GM23338 (cell line): ENCODE data around the gene AP1S1. TPM values are rescaled to one million over a fixed set of nuclear protein-coding genes. Genes with fewer than 3 reads are reported as not detected.

Experiments used
- ATAC-seq: fragments of 200-7000 bp; cut with Tn5 transposase; 3 replicates; pipeline ENCODE4 v1.9.1; 2020
- DNase-seq: peaks from one replicate; pipeline ENCODE4 v3.0.0-alpha.2; 2015; ENCODE audit warnings: low spot score
- H2AFZ ChIP-seq: fragments of 200-600 bp; sonication (generic); 2 replicates; pipeline ENCODE4 v1.8.0; 2016; ENCODE audit warnings: antibody characterized with exemption, mild to moderate bottlenecking, moderate library complexity
- H3F3A ChIP-seq: fragments of 200-600 bp; sonication (generic); replicated peaks from 2 replicates; pipeline ENCODE4 v1.8.0; 2017; ENCODE audit warnings: antibody characterized with exemption, mixed run types, low read depth
- H3K27ac ChIP-seq: fragments of 200-600 bp; sonication (generic); 2 replicates; pipeline ENCODE4 v1.6.1; 2016; ENCODE audit warnings: low read depth
- H3K27me3 ChIP-seq: fragments of 200-600 bp; sonication (generic); 2 replicates; pipeline ENCODE4 v1.8.0; 2016; ENCODE audit warnings: mild to moderate bottlenecking, mixed run types, moderate library complexity; ENCODE audit not compliant: insufficient read depth
- H3K36me3 ChIP-seq: fragments of 200-600 bp; sonication (generic); 2 replicates; pipeline ENCODE4 v1.8.0; 2016; ENCODE audit warnings: mild to moderate bottlenecking; ENCODE audit not compliant: insufficient read depth
- H3K4me1 ChIP-seq: fragments of 200-600 bp; sonication (generic); 2 replicates; pipeline ENCODE4 v1.8.0; 2016; ENCODE audit warnings: mild to moderate bottlenecking, moderate library complexity; ENCODE audit not compliant: insufficient read depth
- H3K4me2 ChIP-seq: fragments of 200-600 bp; sonication (generic); 2 replicates; pipeline ENCODE4 v1.7.1; 2017; ENCODE audit warnings: mixed run types
- H3K4me3 ChIP-seq: fragments of 200-600 bp; sonication (generic); 2 replicates; pipeline ENCODE4 v1.6.1; 2016; ENCODE audit warnings: mixed run types
- H3K79me2 ChIP-seq: fragments of 200-600 bp; sonication (generic); replicated peaks from 2 replicates; pipeline ENCODE4 v1.8.0; 2017; ENCODE audit warnings: mild to moderate bottlenecking; ENCODE audit not compliant: insufficient read depth
- H3K9me2 ChIP-seq: fragments of 200-600 bp; sonication (generic); 2 replicates; pipeline ENCODE4 v1.8.0; 2017; ENCODE audit not compliant: insufficient read depth
- H4K20me1 ChIP-seq: fragments of 200-600 bp; sonication (generic); replicated peaks from 2 replicates; pipeline ENCODE4 v1.8.0; 2017; ENCODE audit warnings: mild to moderate bottlenecking; ENCODE audit not compliant: insufficient read depth
- H3K27ac Mint-ChIP-seq: 2 replicates; pipeline ENCODE4 v1.8.0; 2020; ENCODE audit warnings: inconsistent platforms, mild to moderate bottlenecking, moderate library complexity, mixed read lengths
- H3K27me3 Mint-ChIP-seq: 3 replicates; pipeline ENCODE4 v1.8.0; 2022; ENCODE audit warnings: low read depth, mild to moderate bottlenecking, moderate library complexity, mixed read lengths, inconsistent platforms; ENCODE audit not compliant: insufficient read depth, poor library complexity
- H3K36me3 Mint-ChIP-seq: 3 replicates; pipeline ENCODE4 v1.8.0; 2021; ENCODE audit warnings: low read depth, mild to moderate bottlenecking, inconsistent platforms, moderate library complexity, mixed read lengths
- H3K4me1 Mint-ChIP-seq: 3 replicates; pipeline ENCODE4 v1.8.0; 2020; ENCODE audit warnings: mild to moderate bottlenecking, inconsistent platforms, mixed read lengths
- H3K4me3 Mint-ChIP-seq: 3 replicates; pipeline ENCODE4 v1.8.0; 2021; ENCODE audit warnings: moderate library complexity, mild to moderate bottlenecking, inconsistent platforms, mixed read lengths
- H3K9me3 Mint-ChIP-seq: 3 replicates; pipeline ENCODE4 v1.8.0; 2020; ENCODE audit warnings: moderate library complexity, mild to moderate bottlenecking, inconsistent platforms, mixed read lengths
- CREB1 ChIP-seq: fragments of 250-450 bp; sonication (Bioruptor Pico); IDR thresholded peaks from 2 replicates; pipeline ENCODE4 v1.5.0; 2020; ENCODE audit warnings: low read depth, mild to moderate bottlenecking, moderate library complexity
- CTCF ChIP-seq, 2 experiments: fragments of 200-600 bp in 1 of 2; sonication (generic) in 1 of 2; conservative IDR thresholded peaks; 2 replicates each; pipeline versions ENCODE4 v1.5.1 to v1.6.1; 2016 to 2017; ENCODE audit warnings: antibody characterized with exemption in 2 of 2, low read depth in 2 of 2, mild to moderate bottlenecking in 2 of 2, moderate library complexity in 1 of 2
- EZH2 ChIP-seq: fragments of 200-600 bp; sonication (generic); IDR thresholded peaks from one replicate; pipeline ENCODE4 v1.8.0; 2017; ENCODE audit warnings: antibody characterized with exemption, mild to moderate bottlenecking, low read depth; ENCODE audit not compliant: unreplicated experiment
- EZH2phosphoT487 ChIP-seq: fragments of 200-600 bp; sonication (generic); IDR thresholded peaks from one replicate; pipeline ENCODE4 v1.8.1; 2018; ENCODE audit warnings: antibody characterized with exemption; ENCODE audit not compliant: unreplicated experiment
- NANOG ChIP-seq: IDR thresholded peaks from 2 replicates; pipeline ENCODE4 v1.6.1; 2016; ENCODE audit warnings: antibody characterized with exemption, borderline replicate concordance
- REST ChIP-seq: IDR thresholded peaks from one replicate; pipeline ENCODE4 v1.6.1; 2018; ENCODE audit warnings: antibody characterized with exemption; ENCODE audit not compliant: unreplicated experiment
- STAT1 ChIP-seq: IDR thresholded peaks from one replicate; pipeline ENCODE4 v1.6.1; 2016; ENCODE audit warnings: antibody characterized with exemption; ENCODE audit not compliant: unreplicated experiment
- polyA plus RNA-seq: library from polyadenylated mRNA; unstranded; fragments of >200 nt; fragmentation: Nextera tagmentation; extraction: Ambion mirVana; gene quantifications from 2 replicates; pipeline ENCODE4 v1.2.1, GENCODE V29; 2016
- total RNA-seq: library from RNA; depleted of rRNA; stranded (reverse); fragments of >200 nt; shearing (Covaris generic); gene quantifications from 2 replicates; pipeline ENCODE4 v1.2.3, GENCODE V29; 2014

Gene AP1S1
- total and polyA plus RNA-seq, 2 experiments from 2014 or later: 11.5 to 60.6 TPM

DNA sequence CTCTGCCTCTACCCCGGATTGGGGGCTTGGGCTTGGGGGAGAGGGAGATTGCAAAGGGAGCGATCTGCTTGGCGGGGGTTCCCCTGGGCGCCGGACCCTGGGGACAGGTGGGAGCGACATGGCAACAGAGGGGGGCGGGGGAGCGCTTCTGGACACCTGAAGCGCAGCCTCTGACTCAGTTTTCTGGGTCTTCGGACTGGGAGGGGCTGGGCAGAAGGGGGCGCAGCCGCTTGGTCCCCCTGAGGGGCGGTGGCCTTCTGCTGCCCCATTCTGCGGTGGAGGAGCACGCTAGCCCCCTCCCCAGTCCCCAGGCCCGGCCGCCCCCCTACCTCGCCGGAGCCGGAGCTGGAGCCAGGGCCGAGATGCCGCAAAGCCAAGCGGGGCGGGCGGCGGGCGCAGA is 25.4 kb downstream of the AP1S1 start (continued):
- no peak for TF ChIP-seq NANOG
- no peak for TF ChIP-seq STAT1
- TF ChIP-seq CREB1: no peak

DNA sequence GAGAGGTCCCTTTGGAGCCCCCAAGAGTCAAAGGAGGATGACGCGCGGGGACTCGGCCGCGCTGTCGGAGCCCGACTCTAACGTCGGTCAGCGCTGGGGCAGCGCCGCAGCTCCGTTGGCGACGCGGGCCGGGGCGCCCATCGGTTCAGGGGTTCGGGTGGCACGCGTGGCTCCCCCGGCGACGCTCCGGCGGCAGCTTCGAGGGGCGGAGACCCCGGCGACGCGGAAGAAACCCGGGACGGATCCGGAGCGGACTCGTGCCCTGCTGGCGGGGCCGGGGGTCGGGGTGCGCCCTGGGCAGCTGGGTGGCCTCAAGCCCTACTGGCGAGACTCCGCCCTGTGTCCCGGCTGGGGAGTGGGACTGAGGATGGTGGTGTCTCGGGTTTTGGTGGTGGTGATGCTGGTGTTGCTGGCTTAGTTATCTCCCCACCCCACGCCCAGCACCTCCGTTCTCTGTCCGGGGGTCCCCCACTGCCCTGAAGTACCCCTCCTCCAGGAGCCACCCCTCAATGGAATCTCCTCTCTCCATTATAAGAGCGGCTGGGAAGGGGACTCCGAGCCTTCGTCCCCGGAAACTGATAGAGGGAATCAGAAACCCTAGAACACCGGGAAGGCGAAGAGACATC is 26.0 kb downstream of the AP1S1 start, which contains the start of gene NAT16:
TSS of gene NAT16 (minus strand) at position 164 of the 626 bp plus-strand sequence. CDS start 5,486 bp downstream, outside the sequence.
- peak within 1 kb of the TSS; percentile 96 for H2AFZ ChIP-seq
- Mint-ChIP-seq H3K27me3 (peaks cover 60% of the 10 kb centered on the region), H3K27ac (no peak within 1 kb of the TSS), H3K9me3 (no peaks in the 10 kb centered on the region; the same call in 2 of the 3 replicates), H3K4me3 (peak within 1 kb of the TSS; percentile 78), H3K36me3 (no peaks in the 10 kb centered on the region), H3K4me1 (peaks cover 14% of the 10 kb centered on the region)
- ATAC-seq (peak; percentile 44), DNase-seq (peak; percentile 69)
- peaks cover 5% of the 10 kb centered on the region; the same call in 1 of the 2 replicates for H3K4me1 ChIP-seq
- peak within 1 kb of the TSS; percentile 73 for H3K4me3 ChIP-seq
- peaks cover 9% of the 10 kb centered on the region; the same call in 1 of the 2 replicates for H3F3A ChIP-seq
- H3K27ac ChIP-seq: no peak within 1 kb of the TSS
- no peak for TF ChIP-seq NANOG
- no peak for TF ChIP-seq STAT1
- peak; percentile 33; the same call in 1 of the 2 replicates for TF ChIP-seq CREB1
- TF ChIP-seq EZH2: peak; percentile 39
- H3K4me2 ChIP-seq: peak within 1 kb of the TSS; percentile 93
- H3K79me2 ChIP-seq: no peaks in the 10 kb centered on the region
- peaks cover 64% of the 10 kb centered on the region for H3K27me3 ChIP-seq
- no peaks in the 10 kb centered on the region; the same call in 1 of the 2 replicates for H3K36me3 ChIP-seq
- H3K9me2 ChIP-seq: no peaks in the 10 kb centered on the region
- no peaks in the 10 kb centered on the region for H4K20me1 ChIP-seq

GRCh38 chr7:101185258-101185839 is 31.1 kb downstream of the AP1S1 start:
- Histone ChIP-seq H3K27me3 (peaks cover 13% of the 10 kb centered on the region), H3K9me2 (no peaks in the 10 kb centered on the region), H3K79me2 (no peaks in the 10 kb centered on the region), H3K4me3 (no peak overlapping the region), H3F3A (peaks cover 10% of the 10 kb centered on the region; the same call in 1 of the 2 replicates), H3K27ac (no peak overlapping the region), H2AFZ (no peak overlapping the region), H4K20me1 (no peaks in the 10 kb centered on the region), H3K4me1 (no peaks in the 10 kb centered on the region; the same call in 1 of the 2 replicates), H3K36me3 (no peaks in the 10 kb centered on the region), H3K4me2 (no peak overlapping the region)
- Mint-ChIP-seq H3K9me3 (no peaks in the 10 kb centered on the region), H3K36me3 (no peaks in the 10 kb centered on the region), H3K27me3 (peaks cover 18% of the 10 kb centered on the region), H3K27ac (no peak overlapping the region), H3K4me3 (no peak overlapping the region), H3K4me1 (peaks cover 11% of the 10 kb centered on the region)
- DNase-seq (no peak), ATAC-seq (no peak)
- no peak for TF ChIP-seq NANOG
- no peak for TF ChIP-seq STAT1
- TF ChIP-seq EZH2: no peak
- TF ChIP-seq EZH2phosphoT487: no peak
- no peak for TF ChIP-seq CTCF (conservative IDR thresholded peaks at IDR 0.05; ENCODE audit: low read depth in 2 of 2)
- no peak for TF ChIP-seq REST
